NB4 (cell line): ENCODE measurements around the gene MRPL41.

Experiments
- CTCF ChIP-seq: IDR thresholded peaks from one replicate; pipeline ENCODE4 v1.5.1; 2012; ENCODE audit warnings: low read depth, low read length
- MAX ChIP-seq: IDR thresholded peaks from 2 replicates; pipeline ENCODE4 v1.6.1; 2011; ENCODE audit warnings: low read depth, low read length
- MYC ChIP-seq: IDR thresholded peaks from 2 replicates; pipeline ENCODE4 v1.6.1; 2011; ENCODE audit warnings: low read depth, low read length
- POLR2A ChIP-seq: IDR thresholded peaks from 2 replicates; pipeline ENCODE4 v1.6.1; 2011; ENCODE audit warnings: mild to moderate bottlenecking; ENCODE audit not compliant: insufficient read length; ENCODE audit errors: extremely low read depth

- TF ChIP-seq POLR2A (no peak), MYC (no peak), CTCF (no peak), MAX (no peak)
Observed at GRCh38 chr9:137511758-137512463, 39.8 kb upstream of the MRPL41 start.
